GM12875 (cell line): ENCODE data around the gene ECM1.

Experiments used
- H3K4me3 ChIP-seq: one replicate; pipeline ENCODE4 v1.5.1; 2011; ENCODE audit warnings: low read depth, low read length, control low read depth
- TF ChIP-seq, protein P1 (sequence below): IDR thresholded peaks from 2 replicates; pipeline ENCODE4 v1.5.1; 2011; ENCODE audit warnings: low read depth, mild to moderate bottlenecking, control low read depth, inconsistent platforms, low read length, moderate library complexity, borderline replicate concordance; ENCODE audit not compliant: insufficient read depth

ECM1 gene

DNA sequence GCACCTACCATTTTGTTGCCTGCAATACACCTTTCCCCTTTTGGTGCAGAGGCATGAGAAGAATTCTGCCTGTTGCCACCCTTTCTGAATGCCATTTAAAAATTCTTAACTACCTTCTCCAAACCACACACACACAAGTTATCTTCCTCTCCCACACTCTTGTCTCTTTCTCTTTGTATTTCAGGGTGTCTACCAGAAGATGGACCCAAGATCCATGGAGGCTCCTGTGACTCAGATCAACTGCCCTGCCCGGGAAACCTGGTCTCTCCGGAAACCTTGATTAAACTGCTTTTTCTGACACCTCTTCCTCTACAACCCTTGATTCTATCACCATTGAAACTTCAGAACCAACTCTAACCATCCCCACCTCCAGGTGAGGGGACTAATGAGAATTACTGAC lies 23.0 kb upstream of the ECM1 start:
- H3K4me3 ChIP-seq, result no peak overlapping the region
- TF ChIP-seq, protein P1, sequence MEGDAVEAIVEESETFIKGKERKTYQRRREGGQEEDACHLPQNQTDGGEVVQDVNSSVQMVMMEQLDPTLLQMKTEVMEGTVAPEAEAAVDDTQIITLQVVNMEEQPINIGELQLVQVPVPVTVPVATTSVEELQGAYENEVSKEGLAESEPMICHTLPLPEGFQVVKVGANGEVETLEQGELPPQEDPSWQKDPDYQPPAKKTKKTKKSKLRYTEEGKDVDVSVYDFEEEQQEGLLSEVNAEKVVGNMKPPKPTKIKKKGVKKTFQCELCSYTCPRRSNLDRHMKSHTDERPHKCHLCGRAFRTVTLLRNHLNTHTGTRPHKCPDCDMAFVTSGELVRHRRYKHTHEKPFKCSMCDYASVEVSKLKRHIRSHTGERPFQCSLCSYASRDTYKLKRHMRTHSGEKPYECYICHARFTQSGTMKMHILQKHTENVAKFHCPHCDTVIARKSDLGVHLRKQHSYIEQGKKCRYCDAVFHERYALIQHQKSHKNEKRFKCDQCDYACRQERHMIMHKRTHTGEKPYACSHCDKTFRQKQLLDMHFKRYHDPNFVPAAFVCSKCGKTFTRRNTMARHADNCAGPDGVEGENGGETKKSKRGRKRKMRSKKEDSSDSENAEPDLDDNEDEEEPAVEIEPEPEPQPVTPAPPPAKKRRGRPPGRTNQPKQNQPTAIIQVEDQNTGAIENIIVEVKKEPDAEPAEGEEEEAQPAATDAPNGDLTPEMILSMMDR, result 0 out of 2 replicates have a peak, but pooled peaks have one; percentile 7

DNA sequence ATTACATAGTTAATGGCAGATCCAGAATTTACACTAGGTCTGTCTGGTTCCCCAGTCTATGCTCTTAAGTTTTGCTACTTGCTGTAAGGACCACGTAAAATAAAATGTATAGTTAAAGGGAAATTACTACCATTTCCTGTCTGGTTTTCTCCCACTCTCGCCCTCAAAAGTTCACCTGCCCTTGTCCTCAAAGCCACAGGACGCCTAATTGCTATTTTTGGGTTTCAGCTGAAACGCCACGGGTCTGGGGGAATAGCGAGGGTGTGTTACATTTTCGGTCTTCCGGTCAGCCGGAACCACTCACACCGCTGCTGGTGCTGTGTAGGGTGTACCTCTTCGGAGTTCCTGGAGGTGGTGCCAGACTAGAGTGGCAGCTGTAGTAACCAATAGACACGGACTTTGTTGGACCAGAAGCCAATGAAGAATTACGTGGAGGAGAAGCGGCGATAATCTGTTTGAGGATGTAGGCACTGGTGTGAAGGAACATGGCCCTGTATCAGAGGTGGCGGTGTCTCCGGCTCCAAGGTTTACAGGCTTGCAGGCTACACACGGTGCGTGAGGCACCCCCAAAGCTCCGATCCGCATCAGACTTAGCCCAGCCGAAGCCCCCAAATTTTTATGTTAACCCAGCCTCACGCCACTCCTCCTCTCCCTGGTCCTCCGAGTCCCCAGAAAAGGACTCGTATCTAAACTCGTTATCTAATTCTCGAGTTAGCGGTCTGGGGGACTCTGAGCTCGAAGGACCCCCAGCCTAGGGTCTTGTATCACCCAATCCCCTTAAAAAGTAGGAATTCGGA lies 20.7 kb upstream of the ECM1 start, which contains the start of gene TARS2:
Gene TARS2 (plus strand): TSS at position 454 of the 797 bp plus-strand sequence. CDS start 32 bp downstream, at position 486.
- TF ChIP-seq, protein P1, result no peak
- peak within 1 kb of the TSS; percentile 76 for H3K4me3 ChIP-seq

DNA sequence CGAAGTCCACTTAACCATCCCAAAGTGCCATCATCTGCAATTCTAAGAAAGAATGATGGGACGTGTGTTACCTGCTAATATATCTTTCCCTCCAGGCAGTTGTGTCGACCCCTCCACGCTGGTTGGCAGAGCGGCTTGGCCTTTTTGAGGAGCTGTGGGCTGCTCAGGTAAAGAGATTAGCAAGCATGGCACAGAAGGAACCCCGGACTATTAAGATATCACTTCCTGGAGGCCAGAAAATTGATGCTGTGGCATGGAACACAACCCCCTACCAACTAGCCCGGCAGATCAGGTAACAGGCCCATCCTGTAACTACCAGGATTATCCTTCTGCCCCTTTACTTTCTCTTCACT lies 20.2 kb upstream of the ECM1 start:
- peak overlapping the region; percentile 76 for H3K4me3 ChIP-seq
- TF ChIP-seq, protein P1, result no peak

DNA sequence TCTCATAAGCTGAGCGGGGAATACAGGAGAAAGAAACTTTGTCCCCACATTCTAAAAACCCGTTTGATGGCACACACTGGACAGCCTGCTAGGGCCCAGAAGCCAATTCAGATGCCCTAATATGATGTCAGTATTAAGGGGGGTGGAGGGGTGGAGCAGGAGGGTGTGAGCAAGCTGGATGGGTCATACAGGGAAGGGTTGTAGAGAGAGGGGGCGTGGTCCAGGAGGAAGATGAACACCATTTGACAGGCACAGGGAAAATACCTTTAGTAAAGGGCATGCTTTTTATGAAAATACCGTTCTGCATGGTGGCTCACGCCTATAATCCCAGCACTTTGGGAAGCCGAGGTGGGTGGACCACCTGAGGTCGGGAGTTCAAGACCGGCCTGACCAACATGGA lies 14.7 kb upstream of the ECM1 start:
- TF ChIP-seq, protein P1, result no peak
- H3K4me3 ChIP-seq, result no peak overlapping the region

DNA sequence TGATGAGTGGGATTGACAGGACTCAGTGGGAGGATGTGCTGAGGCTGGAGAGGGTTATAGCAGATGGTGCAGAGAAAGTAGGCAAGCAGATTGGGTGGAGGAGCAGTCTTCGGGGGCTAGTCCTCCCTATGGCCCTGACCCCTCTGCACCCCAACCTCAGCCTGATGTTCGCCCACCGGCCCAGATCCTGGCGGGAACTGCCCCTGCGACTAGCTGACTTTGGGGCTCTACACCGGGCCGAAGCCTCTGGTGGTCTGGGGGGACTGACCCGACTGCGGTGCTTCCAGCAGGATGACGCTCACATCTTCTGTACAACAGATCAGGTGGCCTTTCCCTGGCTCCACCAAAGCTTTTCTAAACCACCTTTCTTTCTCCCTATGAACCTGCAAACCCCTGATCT lies 9.6 kb upstream of the ECM1 start:
- TF ChIP-seq, protein P1, result no peak
- H3K4me3 ChIP-seq, result no peak overlapping the region

DNA sequence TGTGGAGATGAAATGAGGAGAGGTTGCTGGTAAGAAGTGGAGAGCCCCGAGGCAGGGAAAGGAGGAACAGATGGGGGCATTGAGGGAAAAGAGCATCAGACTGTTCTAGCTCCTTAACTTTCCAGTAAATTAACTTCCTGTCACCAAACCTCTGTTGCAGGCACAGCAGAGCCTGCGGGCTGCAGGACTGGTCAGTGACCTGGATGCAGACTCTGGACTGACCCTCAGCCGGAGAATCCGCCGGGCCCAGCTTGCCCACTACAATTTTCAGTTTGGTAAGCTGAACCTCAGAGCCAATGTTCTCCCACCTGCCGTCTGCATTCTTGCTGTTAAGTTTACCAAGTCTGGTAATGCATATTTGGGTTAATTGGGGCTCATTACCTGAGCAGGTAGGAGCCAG lies 2.5 kb upstream of the ECM1 start:
- TF ChIP-seq, protein P1, result no peak
- no peak overlapping the region for H3K4me3 ChIP-seq

DNA sequence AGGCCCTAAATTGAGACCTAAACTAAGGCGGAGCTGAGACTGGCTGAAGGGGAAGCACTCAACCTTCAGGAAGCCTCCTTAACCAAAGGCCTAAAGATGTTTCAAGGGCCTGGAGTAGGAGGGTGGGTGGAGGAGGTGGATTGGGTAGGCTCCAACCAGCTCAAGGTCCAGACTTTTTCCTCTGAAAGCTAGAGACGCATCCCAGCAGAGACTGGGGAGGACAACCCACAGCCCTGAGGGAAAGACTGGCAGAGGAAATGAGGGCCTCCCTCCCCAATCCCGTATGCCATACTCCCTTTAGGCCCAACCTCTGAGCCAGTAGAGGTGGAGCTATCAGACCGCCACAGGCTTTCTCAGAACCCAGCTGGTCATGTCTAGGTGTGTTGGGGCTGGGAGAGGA lies 1.1 kb downstream of the ECM1 start:
- H3K4me3 ChIP-seq, result no peak overlapping the region
- TF ChIP-seq, protein P1, result no peak
